HEK293T (cell line): ENCODE measurements around the gene CXCL14.

Source experiments
- CTCF ChIA-PET: fragments of 350-600 bp; formaldehyde crosslinking; extraction: SDS; loops from one replicate; lab custom pipeline; 2021; ENCODE audit warnings: antibody characterized with exemption, inconsistent platforms; lab: Yijun Ruan, JAX
- POLR2A ChIA-PET: fragments of 350-600 bp; formaldehyde crosslinking; extraction: SDS; loops from one replicate; lab custom pipeline; 2020; ENCODE audit warnings: antibody characterized with exemption, inconsistent platforms; lab: Yijun Ruan, JAX
- DNase-seq: peaks from one replicate; pipeline ENCODE4 v3.0.0; 2012; ENCODE audit warnings: mixed read lengths; ENCODE audit errors: extremely low spot score
- ARNT ChIP-seq: fragments of 450-650 bp; IDR thresholded peaks from 2 replicates; pipeline ENCODE4 v1.6.1; 2017; ENCODE audit warnings: mild to moderate bottlenecking
- BHLHE40 ChIP-seq: fragments of 450-650 bp; IDR thresholded peaks from 2 replicates; pipeline ENCODE4 v1.6.1; 2016; ENCODE audit warnings: mild to moderate bottlenecking, moderate library complexity, borderline replicate concordance
- CTBP1 ChIP-seq: fragments of 450-650 bp; IDR thresholded peaks from 2 replicates; pipeline ENCODE4 v1.6.1; 2016; ENCODE audit warnings: borderline replicate concordance
- ELF4 ChIP-seq: fragments of 450-650 bp; IDR thresholded peaks from 2 replicates; pipeline ENCODE4 v1.6.1; 2017; ENCODE audit warnings: antibody characterized with exemption
- FOXA1 ChIP-seq: fragments of 450-650 bp; IDR thresholded peaks from 2 replicates; pipeline ENCODE4 v1.6.1; 2016; ENCODE audit warnings: mild to moderate bottlenecking
- FOXK2 ChIP-seq: fragments of 450-650 bp; IDR thresholded peaks from 2 replicates; pipeline ENCODE4 v1.6.1; 2016; ENCODE audit warnings: mild to moderate bottlenecking
- FOXM1 ChIP-seq: fragments of 450-650 bp; IDR thresholded peaks from 2 replicates; pipeline ENCODE4 v1.6.1; 2017; ENCODE audit warnings: mild to moderate bottlenecking, borderline replicate concordance
- HDGF ChIP-seq: fragments of 450-650 bp; IDR thresholded peaks from 2 replicates; pipeline ENCODE4 v1.6.1; 2017; ENCODE audit warnings: antibody characterized with exemption, borderline replicate concordance
- L3MBTL2 ChIP-seq: fragments of 450-650 bp; conservative IDR thresholded peaks from 2 replicates; pipeline ENCODE4 v1.6.1; 2016; ENCODE audit warnings: mild to moderate bottlenecking
- LEF1 ChIP-seq: fragments of 450-650 bp; IDR thresholded peaks from 2 replicates; pipeline ENCODE4 v1.6.1; 2017; ENCODE audit warnings: mild to moderate bottlenecking, borderline replicate concordance
- NFRKB ChIP-seq: fragments of 450-650 bp; IDR thresholded peaks from 2 replicates; pipeline ENCODE4 v1.6.1; 2016; ENCODE audit warnings: mild to moderate bottlenecking, moderate library complexity
- PKNOX1 ChIP-seq: fragments of 450-650 bp; IDR thresholded peaks from 2 replicates; pipeline ENCODE4 v1.6.1; 2016
- SP1 ChIP-seq: fragments of 450-650 bp; IDR thresholded peaks from 2 replicates; pipeline ENCODE4 v1.6.1; 2017
- SUZ12 ChIP-seq: fragments of 450-650 bp; IDR thresholded peaks from 2 replicates; pipeline ENCODE4 v1.6.1; 2016; ENCODE audit warnings: mild to moderate bottlenecking
- TARDBP ChIP-seq: fragments of 450-650 bp; IDR thresholded peaks from 2 replicates; pipeline ENCODE4 v1.6.1; 2016
- ZNF384 ChIP-seq: fragments of 450-650 bp; IDR thresholded peaks from 2 replicates; pipeline ENCODE4 v1.6.1; 2016

CXCL14 gene

GRCh38 chr5:135577421-135577820 lies 1.4 kb downstream of the CXCL14 start:
- TF ChIP-seq FOXM1, result no peak
- ChIA-PET POLR2A (interaction anchor here (1.3 kb wide), 1 partner anchor 10 kb away, joined by 3 read pairs; no protein-coding TSS in a partner anchor), CTCF (interaction anchor here (0.7 to 1.8 kb wide), 4 partner anchors 11 to 253 kb away, joined by 4 to 14 read pairs (median 5); no protein-coding TSS in a partner anchor)
- DNase-seq, result no peak

GRCh38 chr5:135576075-135576599 lies 2.7 kb downstream of the CXCL14 start:
- ChIA-PET POLR2A (interaction anchor here (1.3 kb wide), 1 partner anchor 8 kb away, joined by 3 read pairs; no protein-coding TSS in a partner anchor), CTCF (interaction anchor here (1.2 to 1.5 kb wide), 2 partner anchors 10 to 15 kb away, joined by 6 to 14 read pairs; no protein-coding TSS in a partner anchor)
- TF ChIP-seq HDGF (no peak), ZNF384 (no peak), FOXM1 (no peak), L3MBTL2 (no peak), ARNT (no peak), SP1 (no peak), CTBP1 (no peak), SUZ12 (no peak), TARDBP (no peak), FOXA1 (no peak), PKNOX1 (no peak), FOXK2 (no peak), ELF4 (no peak), LEF1 (no peak), NFRKB (no peak), BHLHE40 (no peak)
- no peak for DNase-seq

- ChIA-PET CTCF (interaction anchor here (1.3 kb wide), 1 partner anchor 8 kb away, joined by 6 read pairs; no protein-coding TSS in a partner anchor), POLR2A (no interaction called here)
- no peak for TF ChIP-seq BHLHE40
- TF ChIP-seq LEF1, result no peak
- no peak for TF ChIP-seq ARNT
- TF ChIP-seq FOXA1, result no peak
- no peak for TF ChIP-seq ELF4
- no peak for TF ChIP-seq PKNOX1
- no peak for TF ChIP-seq SP1
- TF ChIP-seq SUZ12, result no peak
- TF ChIP-seq TARDBP, result no peak
- no peak for TF ChIP-seq FOXM1
- TF ChIP-seq HDGF, result no peak
- no peak for DNase-seq
Measured at GRCh38 chr5:135574493-135574892, 4.3 kb downstream of the CXCL14 start.

GRCh38 chr5:135571902-135572301 lies 6.9 kb downstream of the CXCL14 start:
- POLR2A ChIA-PET, result no interaction called here
- CTCF ChIA-PET, result no interaction called here
- TF ChIP-seq BHLHE40, result no peak
- no peak for TF ChIP-seq LEF1
- no peak for TF ChIP-seq SP1
- TF ChIP-seq SUZ12, result no peak
- no peak for TF ChIP-seq FOXK2
- no peak for TF ChIP-seq HDGF
- TF ChIP-seq ARNT, result no peak
- TF ChIP-seq L3MBTL2, result no peak
- no peak for TF ChIP-seq TARDBP
- TF ChIP-seq ZNF384, result no peak
- TF ChIP-seq PKNOX1, result no peak
- TF ChIP-seq FOXM1, result no peak
- TF ChIP-seq NFRKB, result no peak
- TF ChIP-seq CTBP1, result no peak
- no peak for TF ChIP-seq ELF4
- TF ChIP-seq FOXA1, result no peak
- no peak for DNase-seq

GRCh38 chr5:135571066-135571609 lies 7.7 kb downstream of the CXCL14 start:
- no peak for TF ChIP-seq ARNT
- no peak for TF ChIP-seq HDGF
- TF ChIP-seq BHLHE40, result no peak
- no peak for TF ChIP-seq ZNF384
- no peak for TF ChIP-seq ELF4
- no peak for TF ChIP-seq L3MBTL2
- no peak for TF ChIP-seq NFRKB
- TF ChIP-seq FOXK2, result no peak
- no peak for TF ChIP-seq LEF1
- no peak for TF ChIP-seq TARDBP
- no peak for TF ChIP-seq CTBP1
- TF ChIP-seq SP1, result no peak
- TF ChIP-seq SUZ12, result no peak
- no peak for TF ChIP-seq FOXA1
- no peak for TF ChIP-seq PKNOX1
- ChIA-PET POLR2A (no interaction called here), CTCF (interaction anchor here (0.6 to 2.7 kb wide), 7 partner anchors 18 to 263 kb away, joined by 3 to 13 read pairs (median 4); partner anchors contain the start of gene SLC25A48)
- no peak for DNase-seq

- POLR2A ChIA-PET, result no interaction called here
- CTCF ChIA-PET, result interaction anchor here (0.7 to 2.7 kb wide), 9 partner anchors 10 to 603 kb away, joined by 3 to 13 read pairs (median 6); partner anchors contain the start of gene SLC25A48
- no peak for TF ChIP-seq LEF1
- TF ChIP-seq FOXA1, result no peak
- no peak for DNase-seq
Measured at GRCh38 chr5:135570453-135570764, 8.4 kb downstream of the CXCL14 start.
